ENCODE data around the gene LAMC1. TPM values are rescaled to one million over a fixed set of nuclear protein-coding genes. Genes with fewer than 3 reads are reported as not detected.

Gene LAMC1
- total and polyA plus RNA-seq, 2 of the 4 experiments (the other 2 are of a cell fraction), result 249 to 394 TPM

DNA sequence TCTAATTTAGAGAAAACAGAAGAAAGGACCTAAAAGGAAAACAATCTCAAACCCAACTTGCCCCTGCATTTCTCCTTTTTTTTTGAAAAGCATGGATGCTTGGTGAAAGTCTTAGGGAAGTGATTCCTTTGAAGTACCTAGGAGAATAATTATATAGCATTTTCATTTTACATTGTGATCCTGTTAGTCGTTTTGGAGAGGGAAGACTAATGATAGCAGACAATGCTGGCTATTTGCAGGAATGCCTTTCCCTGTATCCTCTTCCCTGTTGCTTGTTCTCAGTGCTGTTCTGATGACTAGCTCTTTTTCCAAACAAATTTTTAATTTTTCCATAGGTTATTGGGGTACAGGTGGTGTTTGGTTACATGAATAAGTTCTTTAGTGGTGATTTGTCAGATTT is 53.9 kb downstream of the LAMC1 start:
- Histone ChIP-seq H4K5ac (ENCODE audit: low read depth, low read length) (no peak overlapping the region), H3K23ac (ENCODE audit: low read depth, low read length) (no peak overlapping the region), H3K9me3 (ENCODE audit: control insufficient read depth, insufficient read depth, low read length) (no peaks in the 10 kb centered on the region), H2BK20ac (ENCODE audit: low read depth, low read length) (no peak overlapping the region), H4K8ac (ENCODE audit: low read depth in 2 of 2, low read length in 2 of 2) (no peak overlapping the region), H4K91ac (ENCODE audit: insufficient read depth, low read depth, low read length) (no peak overlapping the region), H3K56ac (ENCODE audit: extremely low read depth, insufficient read depth, low read length) (no peak overlapping the region), H3K4ac (ENCODE audit: low read depth, low read length) (no peak overlapping the region), H3K4me1 (ENCODE audit: control insufficient read depth, insufficient read depth, low read length) (peaks cover 17% of the 10 kb centered on the region), H3K27ac (ENCODE audit: insufficient read depth, low read length) (no peak overlapping the region), H2AK5ac (ENCODE audit: low read depth, low read length) (no peak overlapping the region), H2BK5ac (ENCODE audit: low read depth, low read length, poor library complexity, severe bottlenecking) (no peak overlapping the region), H3K36me3 (ENCODE audit: control insufficient read depth, insufficient read depth, low read length) (no peaks in the 10 kb centered on the region), H2AFZ (replicated peaks; ENCODE audit: low read length, poor library complexity) (no peak overlapping the region), H3K79me1 (ENCODE audit: low read depth in 1 of 2, low read length in 2 of 2) (peaks cover 11 to 70% of the 10 kb centered on the region in 2 experiments; a peak in 3 of 4 replicates), H2BK15ac (ENCODE audit: low read depth, low read length) (no peak overlapping the region), H2BK120ac (ENCODE audit: low read depth, low read length) (no peak overlapping the region), H3K14ac (replicated peaks; ENCODE audit: low read depth, low read length) (no peak overlapping the region), H3K27me3 (ENCODE audit: control insufficient read depth, insufficient read depth, low read length) (no peaks in the 10 kb centered on the region), H3K9ac (ENCODE audit: low read depth, low read length) (no peak overlapping the region), H4K20me1 (ENCODE audit: insufficient read depth, low read length) (peaks cover 81% of the 10 kb centered on the region), H3K18ac (ENCODE audit: low read depth, low read length) (no peak overlapping the region), H2AK9ac (replicated peaks; ENCODE audit: low read depth, low read length, poor library complexity) (no peak overlapping the region), H3K4me3 (ENCODE audit: insufficient read depth, low read depth, low read length) (no peak overlapping the region), H3K4me2 (ENCODE audit: low read depth, low read length) (no peak overlapping the region), H3K9me1 (ENCODE audit: insufficient read depth, low read length) (peaks cover 15% of the 10 kb centered on the region)
- POLR2A ChIA-PET (ENCODE audit: unreplicated experiment), result no interaction called here
- ATAC-seq (ENCODE audit: low read depth) (no peak), DNase-seq (no peak)
- no TSS peak for BruUV-seq (replicated peaks)
- no CpG with 5 or more reads among the region's 1 CpG for WGBS, 2 experiments (ENCODE audit: extremely low coverage in 2 of 2, insufficient read length in 1 of 2)
- CTCF ChIA-PET, result interaction anchor here (1.0 kb wide), 1 partner anchor 18 kb away, joined by 3 read pairs; no protein-coding TSS in a partner anchor
- intact Hi-C loops (cut with micrococcal nuclease), result no loop called here
- in situ Hi-C loops (cut with MboI; ENCODE audit: low sequenced_read_pairs), result no loop called here
- dilution Hi-C loops (cut with HindIII; ENCODE audit: low sequenced_read_pairs, unreplicated experiment), result no loop called here
- TF ChIP-seq, protein P1, sequence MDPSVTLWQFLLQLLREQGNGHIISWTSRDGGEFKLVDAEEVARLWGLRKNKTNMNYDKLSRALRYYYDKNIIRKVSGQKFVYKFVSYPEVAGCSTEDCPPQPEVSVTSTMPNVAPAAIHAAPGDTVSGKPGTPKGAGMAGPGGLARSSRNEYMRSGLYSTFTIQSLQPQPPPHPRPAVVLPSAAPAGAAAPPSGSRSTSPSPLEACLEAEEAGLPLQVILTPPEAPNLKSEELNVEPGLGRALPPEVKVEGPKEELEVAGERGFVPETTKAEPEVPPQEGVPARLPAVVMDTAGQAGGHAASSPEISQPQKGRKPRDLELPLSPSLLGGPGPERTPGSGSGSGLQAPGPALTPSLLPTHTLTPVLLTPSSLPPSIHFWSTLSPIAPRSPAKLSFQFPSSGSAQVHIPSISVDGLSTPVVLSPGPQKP (IDR thresholded peaks at IDR 0.05; ENCODE audit: borderline replicate concordance, low read depth, low read length), result no peak
- TF ChIP-seq CEBPB (IDR thresholded peaks at IDR 0.05; ENCODE audit: low read depth, low read length) (no peak), RCOR1 (IDR thresholded peaks at IDR 0.05; ENCODE audit: insufficient replicate concordance, low read length) (no peak), NFE2L2 (IDR thresholded peaks at IDR 0.05; ENCODE audit: low read depth, low read length) (no peak), POLR2A (IDR thresholded peaks at IDR 0.05; ENCODE audit: low read depth, low read length) (no peak), BHLHE40 (IDR thresholded peaks at IDR 0.05; ENCODE audit: low read depth, low read length) (no peak), RAD21 (IDR thresholded peaks at IDR 0.05; ENCODE audit: low read length) (no peak), MAZ (IDR thresholded peaks at IDR 0.05; ENCODE audit: borderline replicate concordance, low read depth, low read length) (no peak), CHD1 (IDR thresholded peaks at IDR 0.05; ENCODE audit: low read depth, low read length) (no peak)
- TF ChIP-seq, protein P2, sequence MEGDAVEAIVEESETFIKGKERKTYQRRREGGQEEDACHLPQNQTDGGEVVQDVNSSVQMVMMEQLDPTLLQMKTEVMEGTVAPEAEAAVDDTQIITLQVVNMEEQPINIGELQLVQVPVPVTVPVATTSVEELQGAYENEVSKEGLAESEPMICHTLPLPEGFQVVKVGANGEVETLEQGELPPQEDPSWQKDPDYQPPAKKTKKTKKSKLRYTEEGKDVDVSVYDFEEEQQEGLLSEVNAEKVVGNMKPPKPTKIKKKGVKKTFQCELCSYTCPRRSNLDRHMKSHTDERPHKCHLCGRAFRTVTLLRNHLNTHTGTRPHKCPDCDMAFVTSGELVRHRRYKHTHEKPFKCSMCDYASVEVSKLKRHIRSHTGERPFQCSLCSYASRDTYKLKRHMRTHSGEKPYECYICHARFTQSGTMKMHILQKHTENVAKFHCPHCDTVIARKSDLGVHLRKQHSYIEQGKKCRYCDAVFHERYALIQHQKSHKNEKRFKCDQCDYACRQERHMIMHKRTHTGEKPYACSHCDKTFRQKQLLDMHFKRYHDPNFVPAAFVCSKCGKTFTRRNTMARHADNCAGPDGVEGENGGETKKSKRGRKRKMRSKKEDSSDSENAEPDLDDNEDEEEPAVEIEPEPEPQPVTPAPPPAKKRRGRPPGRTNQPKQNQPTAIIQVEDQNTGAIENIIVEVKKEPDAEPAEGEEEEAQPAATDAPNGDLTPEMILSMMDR (conservative IDR thresholded peaks at IDR 0.05; ENCODE audit: low read depth, low read length), result no peak

All from IMR-90 (cell line).